ENCODE data around the gene SPATS2.

Gene SPATS2

DNA sequence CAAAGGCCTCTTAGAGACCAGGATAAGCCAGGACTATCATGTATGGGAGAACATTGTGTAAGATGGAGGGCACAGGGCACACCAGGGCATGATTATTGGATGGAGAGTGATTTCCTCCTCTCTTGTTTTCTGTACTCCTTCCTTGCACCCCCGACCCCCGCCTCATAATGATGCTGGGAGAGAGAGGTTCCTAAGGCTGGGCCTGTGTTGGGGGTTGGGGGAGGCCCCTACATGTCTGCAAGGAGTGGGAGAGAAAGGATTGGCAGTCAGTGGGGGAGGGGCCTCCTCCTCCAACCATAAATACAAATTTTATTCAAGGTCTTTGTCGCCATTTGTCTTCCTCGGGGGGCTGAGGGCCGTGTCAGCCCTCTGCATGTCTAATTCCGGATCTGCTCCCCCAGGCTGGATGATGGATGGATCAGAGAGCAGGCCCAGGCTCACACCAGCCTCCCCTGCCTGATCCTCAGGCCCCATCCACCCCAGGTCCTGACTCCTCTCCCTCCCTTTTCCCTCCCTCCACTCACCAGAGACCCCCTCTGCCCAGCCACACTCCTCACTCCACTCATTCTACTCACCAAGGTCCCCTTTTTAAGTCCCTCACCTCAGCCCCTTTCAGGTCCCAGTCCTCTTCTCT is 28.3 kb upstream of the SPATS2 start:
- POLR2A ChIA-PET, result interaction anchor here (1.6 kb wide), 1 partner anchor 16 kb away, joined by 6 read pairs; the partner anchor contains the start of gene TROAP

DNA sequence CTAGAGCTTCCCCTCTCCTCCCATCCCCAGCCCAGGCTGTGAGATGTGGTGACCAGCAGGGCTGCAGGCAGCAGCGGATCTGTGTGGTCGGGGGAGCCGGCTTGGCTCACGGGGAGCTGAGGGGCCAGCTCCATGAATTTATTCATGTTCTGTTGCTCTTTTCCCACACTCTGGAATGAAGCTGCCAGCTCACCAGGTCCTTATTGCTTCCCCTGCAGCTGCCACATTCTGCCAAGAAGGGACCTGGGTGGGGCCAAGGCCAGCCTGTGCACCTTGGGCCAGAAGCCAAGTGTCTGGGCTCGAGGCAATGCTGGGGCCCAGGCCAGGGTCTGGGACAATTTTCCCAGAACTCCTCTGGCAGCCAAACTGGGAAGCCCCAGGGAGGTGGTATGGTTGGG is 27.8 kb upstream of the SPATS2 start:
- ChIA-PET CTCF (interaction anchor here (0.6 to 1.8 kb wide), 6 partner anchors 8 to 206 kb away, joined by 3 to 5 read pairs (median 4); no protein-coding TSS in a partner anchor), POLR2A (interaction anchor here (1.6 kb wide), 1 partner anchor 17 kb away, joined by 6 read pairs; the partner anchor contains the start of gene TROAP)
- no peak for DNase-seq (ENCODE audit: extremely low spot score)
- TF ChIP-seq BHLHE40 (IDR thresholded peaks at IDR 0.05; ENCODE audit: borderline replicate concordance), result no peak
- TF ChIP-seq CTBP1 (IDR thresholded peaks at IDR 0.05; ENCODE audit: borderline replicate concordance), result no peak
- no peak for TF ChIP-seq LEF1 (IDR thresholded peaks at IDR 0.05; ENCODE audit: borderline replicate concordance)
- TF ChIP-seq HDGF (IDR thresholded peaks at IDR 0.05; ENCODE audit: borderline replicate concordance), result no peak
- no peak for TF ChIP-seq SP1 (IDR thresholded peaks at IDR 0.05)
- TF ChIP-seq FOXM1 (IDR thresholded peaks at IDR 0.05; ENCODE audit: borderline replicate concordance), result no peak
- TF ChIP-seq SUZ12 (IDR thresholded peaks at IDR 0.05), result no peak
- TF ChIP-seq TARDBP (IDR thresholded peaks at IDR 0.05), result no peak
- TF ChIP-seq, protein P1, sequence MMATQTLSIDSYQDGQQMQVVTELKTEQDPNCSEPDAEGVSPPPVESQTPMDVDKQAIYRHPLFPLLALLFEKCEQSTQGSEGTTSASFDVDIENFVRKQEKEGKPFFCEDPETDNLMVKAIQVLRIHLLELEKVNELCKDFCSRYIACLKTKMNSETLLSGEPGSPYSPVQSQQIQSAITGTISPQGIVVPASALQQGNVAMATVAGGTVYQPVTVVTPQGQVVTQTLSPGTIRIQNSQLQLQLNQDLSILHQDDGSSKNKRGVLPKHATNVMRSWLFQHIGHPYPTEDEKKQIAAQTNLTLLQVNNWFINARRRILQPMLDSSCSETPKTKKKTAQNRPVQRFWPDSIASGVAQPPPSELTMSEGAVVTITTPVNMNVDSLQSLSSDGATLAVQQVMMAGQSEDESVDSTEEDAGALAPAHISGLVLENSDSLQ (IDR thresholded peaks at IDR 0.05), result no peak
- no peak for TF ChIP-seq ARNT (IDR thresholded peaks at IDR 0.05)

More for the DNA sequence above, 28.3 kb upstream of the SPATS2 start:
- no peak for DNase-seq (ENCODE audit: extremely low spot score)
- TF ChIP-seq FOXA1 (IDR thresholded peaks at IDR 0.05), result no peak
- TF ChIP-seq TARDBP (IDR thresholded peaks at IDR 0.05), result no peak
- no peak for TF ChIP-seq SUZ12 (IDR thresholded peaks at IDR 0.05)
- TF ChIP-seq ELF4 (IDR thresholded peaks at IDR 0.05), result no peak
- no peak for TF ChIP-seq FOXM1 (IDR thresholded peaks at IDR 0.05; ENCODE audit: borderline replicate concordance)
- TF ChIP-seq, protein P1 (IDR thresholded peaks at IDR 0.05), result no peak
- TF ChIP-seq SP1 (IDR thresholded peaks at IDR 0.05), result no peak
- no peak for TF ChIP-seq NFRKB (IDR thresholded peaks at IDR 0.05)
- TF ChIP-seq HDGF (IDR thresholded peaks at IDR 0.05; ENCODE audit: borderline replicate concordance), result no peak
- TF ChIP-seq ARNT (IDR thresholded peaks at IDR 0.05), result no peak
- TF ChIP-seq L3MBTL2 (conservative IDR thresholded peaks at IDR 0.05), result no peak
- TF ChIP-seq CTBP1 (IDR thresholded peaks at IDR 0.05; ENCODE audit: borderline replicate concordance), result no peak
- no peak for TF ChIP-seq FOXK2 (IDR thresholded peaks at IDR 0.05)
- TF ChIP-seq BHLHE40 (IDR thresholded peaks at IDR 0.05; ENCODE audit: borderline replicate concordance), result no peak
- TF ChIP-seq ZNF384 (IDR thresholded peaks at IDR 0.05), result no peak
- TF ChIP-seq LEF1 (IDR thresholded peaks at IDR 0.05; ENCODE audit: borderline replicate concordance), result no peak
- CTCF ChIA-PET, result interaction anchor here (0.6 to 1.8 kb wide), 6 partner anchors 9 to 206 kb away, joined by 3 to 5 read pairs (median 4); no protein-coding TSS in a partner anchor

DNA sequence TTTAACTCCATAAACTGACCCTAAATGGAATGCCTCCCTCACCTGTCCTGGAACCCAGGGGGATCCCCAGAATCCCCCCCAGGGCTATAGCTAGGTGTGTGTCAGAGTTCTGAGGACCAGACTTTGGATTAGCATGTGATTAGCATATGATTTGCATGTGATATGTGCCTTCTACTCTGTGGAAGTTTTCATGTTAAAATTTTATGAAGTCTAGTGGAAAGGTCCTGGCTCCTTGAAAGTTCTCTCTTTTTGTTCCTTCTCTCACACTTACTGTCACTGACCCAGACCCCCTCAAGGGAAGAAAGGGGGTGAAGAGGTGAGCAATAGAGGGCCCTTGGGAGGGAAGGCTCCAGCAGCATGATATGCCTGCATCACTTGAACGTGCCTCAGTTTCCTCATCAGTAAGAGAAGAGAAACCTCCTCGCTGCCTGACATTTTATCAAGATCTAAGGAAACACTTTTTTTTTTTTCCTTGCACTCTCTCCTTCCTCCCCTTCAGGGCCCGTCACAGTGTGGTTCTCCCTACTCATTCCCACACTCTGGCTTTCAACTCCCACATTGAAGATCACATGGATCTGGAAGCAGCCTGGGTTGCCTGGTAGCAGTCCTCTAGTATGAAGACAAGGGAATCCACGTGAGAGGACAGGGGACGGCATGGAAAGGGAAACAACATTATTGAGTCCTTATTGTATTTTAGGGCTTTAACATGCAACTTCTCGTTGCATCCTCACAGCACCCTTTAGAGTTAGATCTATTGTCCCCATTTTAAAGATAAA is 27.0 kb upstream of the SPATS2 start:
- CTCF ChIA-PET, result interaction anchor here (1.1 kb wide), 1 partner anchor 51 kb away, joined by 4 read pairs; no protein-coding TSS in a partner anchor

DNA sequence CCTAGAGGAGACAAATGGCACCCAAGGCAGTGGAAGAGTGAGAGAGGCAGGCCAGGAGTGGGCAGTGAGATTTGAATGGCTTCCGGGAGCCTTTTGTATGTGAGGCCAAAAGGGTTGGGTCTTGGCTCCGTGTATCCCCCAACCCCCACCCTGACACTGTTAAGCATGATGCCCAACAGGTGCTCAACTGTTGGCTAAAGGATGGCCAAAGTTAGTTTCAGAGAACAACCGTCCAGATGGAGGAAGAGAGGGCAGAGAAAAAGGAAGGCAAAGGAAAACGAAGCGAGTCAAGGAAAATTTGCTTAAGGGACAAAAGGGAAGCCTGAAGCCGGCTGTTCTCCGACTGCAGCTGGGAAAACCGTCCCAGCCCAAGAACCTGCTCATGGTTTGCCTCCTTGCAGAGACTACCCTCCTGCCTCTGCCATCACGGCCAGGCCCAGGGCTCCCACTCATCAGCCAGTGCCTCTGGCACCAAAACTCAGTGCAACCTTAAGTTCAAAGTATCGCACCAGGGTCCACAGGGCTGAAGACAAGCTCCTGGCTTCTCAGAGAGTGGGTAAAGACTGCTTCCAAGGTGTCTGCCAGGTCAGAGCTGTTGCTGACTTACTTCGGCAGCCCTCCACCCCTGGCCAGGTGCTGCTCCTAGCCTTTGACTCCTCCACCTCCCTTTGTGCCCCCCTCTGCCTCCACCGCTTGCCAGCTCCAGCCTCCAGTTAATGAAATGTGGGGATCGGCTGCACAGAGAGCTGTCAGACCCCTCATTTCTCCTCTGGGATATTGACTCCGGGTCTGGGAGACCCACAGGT is 26.1 kb upstream of the SPATS2 start:
- TF ChIP-seq ZNF384 (IDR thresholded peaks at IDR 0.05), result no peak
- no peak for TF ChIP-seq SP1 (IDR thresholded peaks at IDR 0.05)
- TF ChIP-seq L3MBTL2 (conservative IDR thresholded peaks at IDR 0.05), result no peak
- no peak for TF ChIP-seq FOXA1 (IDR thresholded peaks at IDR 0.05)
- TF ChIP-seq FOXM1 (IDR thresholded peaks at IDR 0.05; ENCODE audit: borderline replicate concordance), result no peak
- TF ChIP-seq, protein P1 (IDR thresholded peaks at IDR 0.05), result no peak
- no peak for TF ChIP-seq ELF4 (IDR thresholded peaks at IDR 0.05)
- CTCF ChIA-PET, result interaction anchor here (1.1 to 3.0 kb wide), 11 partner anchors 9 to 239 kb away, joined by 4 to 55 read pairs (median 9); partner anchors contain the start of genes PRPH and TROAP
- DNase-seq (ENCODE audit: extremely low spot score), result no peak
- POLR2A ChIA-PET, result interaction anchor here (1.9 to 2.9 kb wide), 6 partner anchors 9 to 210 kb away, joined by 9 to 42 read pairs (median 12); partner anchors contain the start of genes PRPH, SPATS2, TROAP and TUBA1B

More for the DNA sequence above, 27.0 kb upstream of the SPATS2 start:
- no peak for DNase-seq (ENCODE audit: extremely low spot score)
- TF ChIP-seq FOXA1 (IDR thresholded peaks at IDR 0.05) (no peak), FOXK2 (IDR thresholded peaks at IDR 0.05) (no peak), SP1 (IDR thresholded peaks at IDR 0.05) (no peak), ZNF384 (IDR thresholded peaks at IDR 0.05) (no peak), CTBP1 (IDR thresholded peaks at IDR 0.05; ENCODE audit: borderline replicate concordance) (no peak), FOXM1 (IDR thresholded peaks at IDR 0.05; ENCODE audit: borderline replicate concordance) (no peak), ELF4 (IDR thresholded peaks at IDR 0.05) (no peak), BHLHE40 (IDR thresholded peaks at IDR 0.05; ENCODE audit: borderline replicate concordance) (no peak), L3MBTL2 (conservative IDR thresholded peaks at IDR 0.05) (no peak), SUZ12 (IDR thresholded peaks at IDR 0.05) (no peak), HDGF (IDR thresholded peaks at IDR 0.05; ENCODE audit: borderline replicate concordance) (no peak), LEF1 (IDR thresholded peaks at IDR 0.05; ENCODE audit: borderline replicate concordance) (no peak), TARDBP (IDR thresholded peaks at IDR 0.05) (no peak), ARNT (IDR thresholded peaks at IDR 0.05) (no peak)
- TF ChIP-seq, protein P1 (IDR thresholded peaks at IDR 0.05), result no peak
- POLR2A ChIA-PET, result interaction anchor here (1.6 to 2.9 kb wide), 2 partner anchors 17 kb away, joined by 6 to 42 read pairs; partner anchors contain the start of gene TROAP

Measured in HEK293T (cell line).